HepG2 (cell line): Measurements from ENCODE around the gene CSNK2A1. TPM values are rescaled to one million over a fixed set of nuclear protein-coding genes. Genes with fewer than 3 reads are reported as not detected.

ENCODE experiments used
- ARHGAP35 ChIP-seq: sonication (generic); formaldehyde crosslinking; IDR thresholded peaks from 2 replicates; pipeline ENCODE4 v1.9.0; 2022; ENCODE audit warnings: mild to moderate bottlenecking, inconsistent platforms, moderate library complexity, missing genetic modification reagents, borderline replicate concordance
- ATF7 ChIP-seq, 2 experiments: fragments of 450-650 bp in 1 of 2; sonication (generic) in 1 of 2; formaldehyde crosslinking in 1 of 2; IDR thresholded peaks; 2 replicates each; pipeline versions ENCODE4 v1.4.0 to v1.6.1; 2016 to 2020; ENCODE audit warnings: antibody characterized with exemption in 1 of 2, mild to moderate bottlenecking in 1 of 2, missing genetic modification reagents in 1 of 2
- CREB1 ChIP-seq, 2 experiments: fragments of 450-650 bp in 1 of 2; IDR thresholded peaks; 2 replicates each; pipeline ENCODE4 v1.6.1; 2016 to 2017; ENCODE audit warnings: control low read depth in 1 of 2, mild to moderate bottlenecking in 1 of 2, missing compliant biosample characterization in 1 of 2, missing genetic modification characterization in 1 of 2
- CREM ChIP-seq, 2 experiments: sonication (generic) in 1 of 2; formaldehyde crosslinking in 1 of 2; IDR thresholded peaks; 2 replicates each; pipeline versions ENCODE4 v1.4.0 to v1.6.1; 2016 to 2020; ENCODE audit warnings: antibody characterized with exemption in 1 of 2, mild to moderate bottlenecking in 1 of 2, missing genetic modification reagents in 1 of 2
- HOXA3 ChIP-seq: sonication (generic); formaldehyde crosslinking; IDR thresholded peaks from 2 replicates; pipeline ENCODE4 v1.5.0; 2020; ENCODE audit warnings: missing genetic modification reagents
- JUND ChIP-seq: sonication (generic); formaldehyde crosslinking; IDR thresholded peaks from 2 replicates; pipeline ENCODE4 v1.8.0; 2022; ENCODE audit warnings: mild to moderate bottlenecking, missing genetic modification reagents
- NFE2 ChIP-seq: sonication (generic); formaldehyde crosslinking; IDR thresholded peaks from 2 replicates; pipeline ENCODE4 v1.4.0; 2020; ENCODE audit warnings: missing genetic modification reagents
- NFIB ChIP-seq: sonication (generic); formaldehyde crosslinking; IDR thresholded peaks from 2 replicates; pipeline ENCODE4 v1.9.0; 2021; ENCODE audit warnings: missing genetic modification reagents, mild to moderate bottlenecking, borderline replicate concordance
- NFIC ChIP-seq: IDR thresholded peaks from 2 replicates; pipeline ENCODE4 v1.6.1; 2012; ENCODE audit warnings: mild to moderate bottlenecking, low read length, inconsistent platforms
- NONO ChIP-seq, 2 experiments: fragments of 450-650 bp in 1 of 2; sonication (generic) in 1 of 2; formaldehyde crosslinking in 1 of 2; IDR thresholded peaks in 1 of 2; conservative IDR thresholded peaks in 1 of 2; 2 replicates each; pipeline versions ENCODE4 v1.6.1 to v1.8.0; 2017 to 2022; ENCODE audit warnings: mild to moderate bottlenecking in 1 of 2, missing genetic modification reagents in 1 of 2, moderate library complexity in 1 of 2
- ONECUT2 ChIP-seq: sonication (generic); formaldehyde crosslinking; IDR thresholded peaks from 2 replicates; pipeline ENCODE4 v1.4.0; 2020; ENCODE audit warnings: missing genetic modification reagents
- POGZ ChIP-seq: sonication (generic); formaldehyde crosslinking; IDR thresholded peaks from 2 replicates; pipeline ENCODE4 v1.4.0; 2020; ENCODE audit warnings: mild to moderate bottlenecking, missing genetic modification reagents
- PPARG ChIP-seq: conservative IDR thresholded peaks from 2 replicates; pipeline ENCODE4 v1.6.1; 2016; ENCODE audit warnings: missing biosample characterization, missing genetic modification reagents
- RNF2 ChIP-seq: fragments of 450-650 bp; conservative IDR thresholded peaks from 2 replicates; pipeline ENCODE4 v1.6.1; 2016; ENCODE audit warnings: low read depth
- SMAD3 ChIP-seq: sonication (generic); formaldehyde crosslinking; IDR thresholded peaks from 2 replicates; pipeline ENCODE4 v1.4.0; 2020; ENCODE audit warnings: missing genetic modification reagents
- YY1 ChIP-seq: IDR thresholded peaks from 2 replicates; pipeline ENCODE4 v1.6.1; 2011; ENCODE audit warnings: low read length, low read depth, moderate library complexity, mild to moderate bottlenecking; ENCODE audit not compliant: insufficient read depth, insufficient replicate concordance
- ZBTB21 ChIP-seq: sonication (generic); formaldehyde crosslinking; IDR thresholded peaks from 2 replicates; pipeline ENCODE4 v1.4.0; 2020; ENCODE audit warnings: missing genetic modification reagents
- ZFX ChIP-seq: sonication (generic); formaldehyde crosslinking; IDR thresholded peaks from 2 replicates; pipeline ENCODE4 v1.4.0; 2020; ENCODE audit warnings: mild to moderate bottlenecking, low read depth, missing genetic modification reagents, moderate library complexity
- ZMYM3 ChIP-seq: sonication (generic); formaldehyde crosslinking; IDR thresholded peaks from 2 replicates; pipeline ENCODE4 v1.5.1; 2020; ENCODE audit warnings: mild to moderate bottlenecking, missing genetic modification reagents
- ZMYM4 ChIP-seq: sonication (generic); formaldehyde crosslinking; IDR thresholded peaks from 2 replicates; pipeline ENCODE4 v1.8.1; 2023; ENCODE audit warnings: mild to moderate bottlenecking, missing genetic modification reagents
- ZNF180 ChIP-seq: sonication (generic); formaldehyde crosslinking; IDR thresholded peaks from 2 replicates; pipeline ENCODE4 v1.4.0; 2020; ENCODE audit warnings: low read depth, missing genetic modification reagents, borderline replicate concordance
- ZNF230 ChIP-seq: sonication (generic); formaldehyde crosslinking; IDR thresholded peaks from 2 replicates; pipeline ENCODE4 v1.4.0; 2020; ENCODE audit warnings: mild to moderate bottlenecking, missing genetic modification reagents
- ZNF343 ChIP-seq: sonication (generic); formaldehyde crosslinking; IDR thresholded peaks from 2 replicates; pipeline ENCODE4 v1.4.0; 2020; ENCODE audit warnings: mild to moderate bottlenecking, missing genetic modification reagents
- ZNF784 ChIP-seq: sonication (generic); formaldehyde crosslinking; IDR thresholded peaks from 2 replicates; pipeline ENCODE4 v1.5.1; 2020; ENCODE audit warnings: missing genetic modification reagents, mild to moderate bottlenecking, borderline replicate concordance
- polyA plus RNA-seq, 8 experiments: library from polyadenylated mRNA; depleted of rRNA in 3 of 8; stranded (reverse) in 7 of 8; unstranded in 1 of 8; fragments of >200 nt; fragmentation: Illumina TruSeq in 4 of 8; extraction: Trizol in 4 of 8; gene quantifications; 2 replicates each; pipeline versions ENCODE4 v1.2.1 to v1.2.3, GENCODE V29; 2011 to 2016; ENCODE audit warnings: low read depth in 4 of 8, missing spikeins in 1 of 8, mixed read lengths in 1 of 8; ENCODE audit not compliant: insufficient read depth in 1 of 8
- total RNA-seq, 5 experiments: library from RNA; depleted of rRNA; stranded (reverse); fragments of >200 nt; fragmentation: Illumina TruSeq; extraction: Trizol; gene quantifications; 2 replicates each; pipeline ENCODE4 v1.2.3, GENCODE V29; 2016; ENCODE audit warnings: low read depth in 1 of 5
- TF ChIP-seq, protein P1 (sequence below), 2 experiments: sonication (generic) in 1 of 2; formaldehyde crosslinking in 1 of 2; IDR thresholded peaks; 2 replicates each; pipeline versions ENCODE4 v1.5.1 to v1.6.1; 2011 to 2020; ENCODE audit warnings: borderline replicate concordance in 1 of 2, low read depth in 1 of 2, low read length in 1 of 2, mild to moderate bottlenecking in 1 of 2, missing genetic modification reagents in 1 of 2, moderate library complexity in 1 of 2
- TF ChIP-seq, protein P2 (sequence below): sonication (generic); formaldehyde crosslinking; IDR thresholded peaks from 2 replicates; pipeline ENCODE4 v1.5.0; 2020; ENCODE audit warnings: missing genetic modification reagents, mild to moderate bottlenecking, borderline replicate concordance

CSNK2A1 gene
- total and polyA plus RNA-seq, 2 of the 13 experiments (the other 11 are each of a cell fraction or from before 2014, with no cell fraction given) = 153 to 231 TPM

DNA sequence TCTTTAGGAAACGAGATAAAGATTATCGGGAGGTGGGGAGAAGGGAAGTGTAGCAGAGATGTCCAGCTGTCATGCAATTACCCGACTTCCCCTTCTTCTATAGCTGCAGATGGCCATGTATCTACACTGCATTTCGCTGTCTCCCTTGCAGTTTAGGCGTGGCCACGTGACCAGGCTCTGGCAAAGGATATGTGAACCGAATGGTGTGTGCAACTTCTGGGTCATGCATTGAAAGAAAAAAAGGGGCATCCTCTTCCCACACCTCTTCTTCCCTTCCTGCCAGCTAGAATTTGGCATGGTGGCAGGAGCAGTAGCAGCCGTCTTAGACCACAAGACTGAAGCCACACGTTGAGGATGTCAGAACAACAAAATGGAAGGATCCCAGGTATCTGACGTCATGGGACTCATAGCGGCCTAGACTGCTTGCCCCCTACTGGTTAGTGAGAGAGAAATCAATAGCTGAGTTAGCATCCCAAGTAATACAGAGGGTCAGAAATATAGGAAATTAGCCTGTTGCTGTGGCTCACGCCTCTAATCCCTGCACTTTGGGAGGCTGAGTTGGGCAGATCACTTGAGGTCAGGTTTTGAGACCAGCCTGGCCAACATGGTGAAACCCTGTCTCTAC is 33.7 kb upstream of the CSNK2A1 start (continued):
- TF ChIP-seq PPARG (CRISPR knock-in tag) = no peak
- TF ChIP-seq ZNF180 (CRISPR knock-in tag) = no peak
- TF ChIP-seq ONECUT2 (CRISPR knock-in tag) = peak; percentile 85
- peak; percentile 95 for TF ChIP-seq CREB1 (IDR thresholded peaks at IDR 0.05)
- peak; percentile 63 for TF ChIP-seq CREB1 (CRISPR knock-in tag; IDR thresholded peaks at IDR 0.05)
- TF ChIP-seq ARHGAP35 (CRISPR knock-in tag) = no peak
- TF ChIP-seq SMAD3 (CRISPR knock-in tag) = no peak
- TF ChIP-seq, protein P1, sequence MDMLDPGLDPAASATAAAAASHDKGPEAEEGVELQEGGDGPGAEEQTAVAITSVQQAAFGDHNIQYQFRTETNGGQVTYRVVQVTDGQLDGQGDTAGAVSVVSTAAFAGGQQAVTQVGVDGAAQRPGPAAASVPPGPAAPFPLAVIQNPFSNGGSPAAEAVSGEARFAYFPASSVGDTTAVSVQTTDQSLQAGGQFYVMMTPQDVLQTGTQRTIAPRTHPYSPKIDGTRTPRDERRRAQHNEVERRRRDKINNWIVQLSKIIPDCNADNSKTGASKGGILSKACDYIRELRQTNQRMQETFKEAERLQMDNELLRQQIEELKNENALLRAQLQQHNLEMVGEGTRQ (IDR thresholded peaks at IDR 0.05; ENCODE audit: low read depth, low read length) = 0 out of 2 replicates have a peak, but pooled peaks have one; percentile 24
- TF ChIP-seq, protein P1 (CRISPR knock-in tag; IDR thresholded peaks at IDR 0.05; ENCODE audit: borderline replicate concordance) = no peak
- no peak for TF ChIP-seq ZNF230 (CRISPR knock-in tag)
- TF ChIP-seq YY1 = peak; percentile 40
- 0 out of 2 replicates have a peak, but pooled peaks have one; percentile 23 for TF ChIP-seq POGZ (CRISPR knock-in tag)
- TF ChIP-seq CREM (IDR thresholded peaks at IDR 0.05) = peak; percentile 70
- TF ChIP-seq CREM (CRISPR knock-in tag; IDR thresholded peaks at IDR 0.05) = 0 out of 2 replicates have a peak, but pooled peaks have one; percentile 52
- TF ChIP-seq ZMYM3 (CRISPR knock-in tag) = no peak
- peak; percentile 23; the same call in 1 of the 2 replicates for TF ChIP-seq ZFX
- TF ChIP-seq HOXA3 (CRISPR knock-in tag) = peak; percentile 83
- TF ChIP-seq JUND (CRISPR knock-in tag) = 0 out of 2 replicates have a peak, but pooled peaks have one; percentile 9
- TF ChIP-seq NFIB (CRISPR knock-in tag) = no peak
- no peak for TF ChIP-seq NONO (IDR thresholded peaks at IDR 0.05)
- TF ChIP-seq NONO (CRISPR knock-in tag; conservative IDR thresholded peaks at IDR 0.05) = no peak
- TF ChIP-seq ZMYM4 (CRISPR knock-in tag) = peak; percentile 51; the same call in 1 of the 2 replicates
- TF ChIP-seq NFE2 (CRISPR knock-in tag) = no peak
- TF ChIP-seq ZBTB21 (CRISPR knock-in tag) = peak; percentile 83
- no peak for TF ChIP-seq ZNF343 (CRISPR knock-in tag)
- peak; percentile 96 for TF ChIP-seq ATF7 (IDR thresholded peaks at IDR 0.05)
- TF ChIP-seq ATF7 (CRISPR knock-in tag; IDR thresholded peaks at IDR 0.05) = peak; percentile 71
- TF ChIP-seq, protein P2, sequence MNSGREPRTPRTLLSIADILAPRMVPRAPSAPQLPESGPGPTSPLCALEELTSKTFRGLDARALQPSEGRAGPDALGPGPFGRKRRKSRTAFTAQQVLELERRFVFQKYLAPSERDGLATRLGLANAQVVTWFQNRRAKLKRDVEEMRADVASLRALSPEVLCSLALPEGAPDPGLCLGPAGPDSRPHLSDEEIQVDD (CRISPR knock-in tag) = no peak
- no peak for TF ChIP-seq ZNF784 (CRISPR knock-in tag)
- TF ChIP-seq NFIC = no peak
- no peak for TF ChIP-seq RNF2
